Erythroblast (primary cell): ENCODE results near the gene PCDH9.

Experiments
- GATA1 ChIP-seq: IDR thresholded peaks from 2 replicates; pipeline ENCODE4 v1.6.1; 2011; ENCODE audit warnings: low read depth, mild to moderate bottlenecking, control low read depth, low read length, moderate library complexity
- POLR2A ChIP-seq: IDR thresholded peaks from 2 replicates; pipeline ENCODE4 v1.6.1; 2011; ENCODE audit warnings: mild to moderate bottlenecking, low read length

DNA sequence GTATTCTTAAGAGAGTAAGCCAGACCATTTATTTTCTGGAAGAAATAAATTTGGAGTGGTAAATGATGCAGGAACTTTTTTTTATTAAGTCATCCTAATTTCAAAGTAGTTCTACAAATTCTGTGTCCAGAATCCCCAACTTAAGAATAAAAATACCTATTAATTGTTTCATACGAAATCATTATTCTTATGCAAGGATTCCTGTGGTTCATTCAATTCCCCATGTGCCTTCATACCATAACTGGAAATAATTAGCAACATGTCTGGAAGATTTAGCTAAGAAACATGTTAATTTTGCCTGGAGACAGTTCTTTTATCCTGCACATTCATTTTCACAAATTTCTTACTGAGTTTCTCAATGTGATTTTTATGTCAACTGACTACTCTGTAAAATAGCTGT, 408.6 kb downstream of the PCDH9 start:
- TF ChIP-seq POLR2A (no peak), GATA1 (no peak)
